K562 (cell line): Measurements from ENCODE around the gene RRAS. TPM values are rescaled to one million over a fixed set of nuclear protein-coding genes. Genes with fewer than 3 reads are reported as not detected.

Experiments used
- ARNT ChIP-seq, 2 experiments: fragments of 450-650 bp; IDR thresholded peaks; 2 replicates each; pipeline ENCODE4 v1.6.1; 2016; ENCODE audit warnings: mild to moderate bottlenecking in 1 of 2
- FOXM1 ChIP-seq, 2 experiments: fragments of 450-650 bp in 1 of 2; sonication (generic) in 1 of 2; formaldehyde crosslinking in 1 of 2; IDR thresholded peaks; 2 replicates each; pipeline versions ENCODE4 v1.6.1 to v1.9.0; 2017 to 2022; ENCODE audit warnings: low read depth in 2 of 2, mild to moderate bottlenecking in 2 of 2, missing genetic modification reagents in 1 of 2, moderate library complexity in 1 of 2
- GABPB1 ChIP-seq: sonication (generic); formaldehyde crosslinking; IDR thresholded peaks from 2 replicates; pipeline ENCODE4 v1.8.0; 2022; ENCODE audit warnings: mild to moderate bottlenecking, missing genetic modification reagents
- HNRNPL ChIP-seq: fragments of 200-400 bp; formaldehyde crosslinking; IDR thresholded peaks from 2 replicates; pipeline ENCODE4 v1.6.1; 2017; ENCODE audit warnings: low read depth, mild to moderate bottlenecking, low read length
- MLLT1 ChIP-seq, 2 experiments: fragments of 450-650 bp; IDR thresholded peaks; 2 replicates each; pipeline ENCODE4 v1.6.1; 2016
- NCOR1 ChIP-seq: fragments of 450-650 bp; IDR thresholded peaks from 2 replicates; pipeline ENCODE4 v1.6.1; 2016; ENCODE audit warnings: mild to moderate bottlenecking, moderate library complexity
- NR1H2 ChIP-seq: sonication (generic); formaldehyde crosslinking; IDR thresholded peaks from 2 replicates; pipeline ENCODE4 v1.4.0; 2020; ENCODE audit warnings: mild to moderate bottlenecking, missing genetic modification reagents
- RAD21 ChIP-seq, 2 experiments: fragments of 250-450 bp in 1 of 2; fragments of 450-650 bp in 1 of 2; sonication (Bioruptor Pico) in 1 of 2; formaldehyde crosslinking in 1 of 2; IDR thresholded peaks in 1 of 2; conservative IDR thresholded peaks in 1 of 2; 2 replicates each; pipeline versions ENCODE4 v1.4.0 to v1.8.0; 2020 to 2022; ENCODE audit warnings: mild to moderate bottlenecking in 2 of 2, moderate library complexity in 1 of 2
- SP1 ChIP-seq: sonication (generic); formaldehyde crosslinking; IDR thresholded peaks from 2 replicates; pipeline ENCODE4 v1.8.1; 2022; ENCODE audit warnings: mild to moderate bottlenecking, missing genetic modification reagents
- ZBTB2 ChIP-seq: fragments of 450-650 bp; IDR thresholded peaks from 2 replicates; pipeline ENCODE4 v1.6.1; 2016; ENCODE audit warnings: antibody characterized with exemption
- ZBTB9 ChIP-seq: fragments of 450-650 bp; formaldehyde crosslinking; IDR thresholded peaks from 2 replicates; pipeline ENCODE4 v1.4.0; 2020; ENCODE audit warnings: mild to moderate bottlenecking, moderate library complexity
- ZFP36 ChIP-seq: fragments of 150-350 bp; IDR thresholded peaks from 2 replicates; pipeline ENCODE4 v1.6.1; 2018; ENCODE audit warnings: low read length, low read depth; ENCODE audit not compliant: partially characterized antibody
- ZNF592 ChIP-seq: fragments of 450-650 bp; IDR thresholded peaks from 2 replicates; pipeline ENCODE4 v1.6.1; 2017; ENCODE audit warnings: antibody characterized with exemption, mild to moderate bottlenecking
- polyA plus RNA-seq, 8 experiments: library from polyadenylated mRNA; depleted of rRNA in 4 of 8; stranded (reverse) in 5 of 8; unstranded in 3 of 8; fragments of >200 nt; fragmentation: Nextera tagmentation in 2 of 8; fragmentation: Illumina TruSeq in 1 of 8; extraction: Ambion mirVana in 2 of 8; extraction: Trizol in 1 of 8; gene quantifications; 2 replicates each; pipeline versions ENCODE4 v1.2.1 to v1.2.3, GENCODE V29; 2011 to 2014; ENCODE audit warnings: inconsistent platforms in 1 of 8, missing spikeins in 1 of 8
- total RNA-seq, 7 experiments: library from RNA; depleted of rRNA in 6 of 7; stranded (reverse); fragments of >200 nt in 6 of 7; fragmentation: Illumina TruSeq in 2 of 7; extraction: Trizol in 2 of 7; gene quantifications; 2 replicates each; pipeline versions ENCODE4 v1.2.1 to v1.2.3, GENCODE V29; 2011 to 2021; ENCODE audit warnings: low replicate concordance in 1 of 7

RRAS gene
- total and polyA plus RNA-seq, 9 of the 15 experiments (the other 6 are each of a cell fraction or from before 2014, with no cell fraction given), result 0.70 to 17.3 (median 8.2) TPM

- peak; percentile 72; the same call in 1 of the 2 replicates for TF ChIP-seq ZBTB2
- TF ChIP-seq ARNT (IDR thresholded peaks at IDR 0.05), result 0 out of 4 replicates have a peak, but pooled peaks of 1 of the 2 experiments have one; percentile 54
- 0 out of 2 replicates have a peak, but pooled peaks have one; percentile 71 for TF ChIP-seq ZNF592
- no peak for TF ChIP-seq HNRNPL
- TF ChIP-seq ZFP36, result peak; percentile 41
- 0 out of 2 replicates have a peak, but pooled peaks have one; percentile 23 for TF ChIP-seq ZBTB9 (CRISPR knock-in tag)
- TF ChIP-seq NR1H2 (CRISPR knock-in tag), result 0 out of 2 replicates have a peak, but pooled peaks have one; percentile 54
- TF ChIP-seq FOXM1 (IDR thresholded peaks at IDR 0.05; ENCODE audit: low read depth), result no peak
- 0 out of 2 replicates have a peak, but pooled peaks have one; percentile 27 for TF ChIP-seq FOXM1 (CRISPR knock-in tag; IDR thresholded peaks at IDR 0.05; ENCODE audit: low read depth)
- TF ChIP-seq SP1 (CRISPR knock-in tag), result peak; percentile 28; the same call in 1 of the 2 replicates
- peak in 1 of 2 experiments; percentile 57; a peak in 2 of 4 replicates for TF ChIP-seq MLLT1 (IDR thresholded peaks at IDR 0.05)
- no peak for TF ChIP-seq NCOR1
- peak; percentile 51 to 69 for TF ChIP-seq RAD21 (CRISPR knock-in tag; conservative IDR thresholded peaks at IDR 0.05 in 1 of 2, IDR thresholded peaks at IDR 0.05 in 1 of 2)
- TF ChIP-seq GABPB1 (CRISPR knock-in tag), result 0 out of 2 replicates have a peak, but pooled peaks have one; percentile 56
Measured at GRCh38 chr19:49672131-49672919, 32.4 kb upstream of the RRAS start (continued).
